GM12878 (cell line): ENCODE results near the gene FBXW8. TPM values are rescaled to one million over a fixed set of nuclear protein-coding genes. Genes with fewer than 3 reads are reported as not detected.

Experiments
- ATF7 ChIP-seq: fragments of 450-650 bp; IDR thresholded peaks from 2 replicates; pipeline ENCODE4 v1.6.1; 2016; ENCODE audit warnings: low read depth, mild to moderate bottlenecking
- BCLAF1 ChIP-seq: fragments of 450-650 bp; IDR thresholded peaks from 2 replicates; pipeline ENCODE4 v1.6.1; 2017; ENCODE audit warnings: antibody characterized with exemption, mild to moderate bottlenecking, moderate library complexity
- CREM ChIP-seq: IDR thresholded peaks from 2 replicates; pipeline ENCODE4 v1.6.1; 2014; ENCODE audit warnings: antibody characterized with exemption, low read depth
- EED ChIP-seq: sonication (generic); IDR thresholded peaks from 2 replicates; pipeline ENCODE4 v1.6.1; 2016; ENCODE audit warnings: antibody characterized with exemption, low read depth
- ETV6 ChIP-seq, 2 experiments: fragments of 450-650 bp in 1 of 2; IDR thresholded peaks in 1 of 2; conservative IDR thresholded peaks in 1 of 2; 2 replicates each; pipeline ENCODE4 v1.6.1; 2014; ENCODE audit warnings: antibody characterized with exemption in 1 of 2, borderline replicate concordance in 1 of 2, low read depth in 1 of 2, mild to moderate bottlenecking in 1 of 2, moderate library complexity in 1 of 2
- FOXK2 ChIP-seq: fragments of 450-650 bp; IDR thresholded peaks from 2 replicates; pipeline ENCODE4 v1.6.1; 2017; ENCODE audit warnings: mild to moderate bottlenecking, moderate library complexity
- NBN ChIP-seq: fragments of 450-650 bp; IDR thresholded peaks from 2 replicates; pipeline ENCODE4 v1.6.1; 2016
- RAD21 ChIP-seq: IDR thresholded peaks from 2 replicates; pipeline ENCODE4 v1.6.1; 2011; ENCODE audit warnings: mild to moderate bottlenecking, low read depth, low read length, moderate library complexity; ENCODE audit not compliant: insufficient read depth
- RBBP5 ChIP-seq: fragments of 200-600 bp; sonication (generic); conservative IDR thresholded peaks from 2 replicates; pipeline ENCODE4 v1.6.1; 2016
- SMAD5 ChIP-seq: IDR thresholded peaks from 2 replicates; pipeline ENCODE4 v1.6.1; 2016; ENCODE audit warnings: antibody characterized with exemption, low read depth
- YY1 ChIP-seq: IDR thresholded peaks from 2 replicates; pipeline ENCODE4 v1.6.1; 2011; ENCODE audit warnings: low read depth, mild to moderate bottlenecking, low read length
- ZBTB40 ChIP-seq: fragments of 450-650 bp; IDR thresholded peaks from 2 replicates; pipeline ENCODE4 v1.6.1; 2016; ENCODE audit warnings: mild to moderate bottlenecking, moderate library complexity, borderline replicate concordance
- polyA plus RNA-seq, 11 experiments: library from polyadenylated mRNA; depleted of rRNA in 4 of 11; unstranded in 6 of 11; stranded (reverse) in 5 of 11; fragments of >200 nt; fragmentation: Nextera tagmentation in 4 of 11; fragmentation: Illumina TruSeq in 1 of 11; extraction: Ambion mirVana in 4 of 11; extraction: Trizol in 1 of 11; gene quantifications; 1 replicate in 1 of 11; 2 replicates in 10 of 11; pipeline versions ENCODE4 v1.2.1 to v1.2.3, GENCODE V29; 2011 to 2016; ENCODE audit warnings: inconsistent platforms in 2 of 11, missing spikeins in 2 of 11, low read depth in 1 of 11
- total RNA-seq, 4 experiments: library from RNA; depleted of rRNA in 3 of 4; stranded (reverse); fragments of >200 nt in 3 of 4; fragmentation: Illumina TruSeq in 1 of 4; extraction: Trizol in 1 of 4; gene quantifications; 2 replicates each; pipeline versions ENCODE4 v1.2.1 to v1.2.3, GENCODE V29; 2013 to 2021

Gene FBXW8
- total and polyA plus RNA-seq, 10 of the 15 experiments (the other 5 are each of a cell fraction or from before 2014, with no cell fraction given) = 0.49 to 7.5 (median 4.4) TPM

- TF ChIP-seq ZBTB40 = no peak
- no peak for TF ChIP-seq RAD21
- TF ChIP-seq CREM = peak; percentile 47; the same call in 1 of the 2 replicates
- TF ChIP-seq EED = 0 out of 2 replicates have a peak, but pooled peaks have one; percentile 41
- TF ChIP-seq SMAD5 = no peak
- peak in 1 of 2 experiments; percentile 66; a peak in 1 of 4 replicates for TF ChIP-seq ETV6 (conservative IDR thresholded peaks at IDR 0.05 in 1 of 2, IDR thresholded peaks at IDR 0.05 in 1 of 2; ENCODE audit: borderline replicate concordance in 1 of 2, low read depth in 1 of 2)
- TF ChIP-seq FOXK2 = no peak
- no peak for TF ChIP-seq RBBP5
- no peak for TF ChIP-seq BCLAF1
- TF ChIP-seq NBN = no peak
- peak; percentile 63; the same call in 1 of the 2 replicates for TF ChIP-seq YY1
- TF ChIP-seq ATF7 = no peak
- TF ChIP-seq, all 136 proteins: peak for 17
Observed at GRCh38 chr12:116959845-116960514, 49.2 kb downstream of the FBXW8 start (continued).
